HG02798 (cell line): ENCODE measurements around the gene MYD88.

Experiments
- ATAC-seq: cut with Tn5 transposase; IDR thresholded peaks from one replicate; pipeline ENCODE4 v1.9.1; 2021; ENCODE audit warnings: mild to moderate bottlenecking; ENCODE audit not compliant: unreplicated experiment, poor library complexity

Gene MYD88

GRCh38 chr3:38138349-38139190 is at the start of gene MYD88:
Gene MYD88 (plus strand): TSS chr3:38138661. CDS start chr3:38138701, 40 bp downstream.
- peak; percentile 44 for ATAC-seq

- ATAC-seq = no peak
Observed at GRCh38 chr3:38089163-38089562, 49.3 kb upstream of the MYD88 start.

- no peak for ATAC-seq
Observed at GRCh38 chr3:38090453-38090852, 48.0 kb upstream of the MYD88 start.

GRCh38 chr3:38094999-38095398 is 43.5 kb upstream of the MYD88 start:
- ATAC-seq = no peak

- no peak for ATAC-seq
Observed at GRCh38 chr3:38095669-38096483, 42.6 kb upstream of the MYD88 start.

GRCh38 chr3:38097446-38098375 is 40.8 kb upstream of the MYD88 start:
- no peak for ATAC-seq

GRCh38 chr3:38098376-38098723 is 40.1 kb upstream of the MYD88 start:
- no peak for ATAC-seq

GRCh38 chr3:38099518-38099917 is 38.9 kb upstream of the MYD88 start:
- no peak for ATAC-seq

- no peak for ATAC-seq
Observed at GRCh38 chr3:38100498-38100897, 38.0 kb upstream of the MYD88 start.

- ATAC-seq = no peak
Observed at GRCh38 chr3:38101811-38102443, 36.5 kb upstream of the MYD88 start.

GRCh38 chr3:38102444-38102814 is 36.0 kb upstream of the MYD88 start:
- no peak for ATAC-seq

- ATAC-seq = no peak
Observed at GRCh38 chr3:38105525-38105924, 32.9 kb upstream of the MYD88 start.

- no peak for ATAC-seq
Observed at GRCh38 chr3:38107911-38108648, 30.4 kb upstream of the MYD88 start.

GRCh38 chr3:38108649-38109579 is 29.5 kb upstream of the MYD88 start:
- no peak for ATAC-seq

- ATAC-seq = no peak
Observed at GRCh38 chr3:38109580-38110313, 28.7 kb upstream of the MYD88 start.

GRCh38 chr3:38110314-38111050 is 28.0 kb upstream of the MYD88 start:
- ATAC-seq = no peak

GRCh38 chr3:38111201-38111600 is 27.3 kb upstream of the MYD88 start:
- ATAC-seq = no peak
